Neuron (in vitro differentiated cells): ENCODE data around the gene TEX19.

Experiments
- H2AFZ ChIP-seq: one replicate; pipeline ENCODE4 v1.6.1; 2013; ENCODE audit warnings: low read depth, mild to moderate bottlenecking, inconsistent platforms, low read length, moderate library complexity
- H3K27me3 ChIP-seq: one replicate; pipeline ENCODE4 v1.6.1; 2013; ENCODE audit warnings: low read length; ENCODE audit not compliant: insufficient read depth
- H3K36me3 ChIP-seq: one replicate; pipeline ENCODE4 v1.6.1; 2013; ENCODE audit warnings: low read length; ENCODE audit not compliant: insufficient read depth
- H3K4me1 ChIP-seq: one replicate; pipeline ENCODE4 v1.6.1; 2013; ENCODE audit warnings: low read length; ENCODE audit not compliant: insufficient read depth
- H3K4me3 ChIP-seq: 2 replicates; pipeline ENCODE4 v1.5.1; 2013; ENCODE audit warnings: mild to moderate bottlenecking, low read length, moderate library complexity
- H3K9me3 ChIP-seq: one replicate; pipeline ENCODE4 v1.6.1; 2013; ENCODE audit warnings: low read length

Gene TEX19

DNA sequence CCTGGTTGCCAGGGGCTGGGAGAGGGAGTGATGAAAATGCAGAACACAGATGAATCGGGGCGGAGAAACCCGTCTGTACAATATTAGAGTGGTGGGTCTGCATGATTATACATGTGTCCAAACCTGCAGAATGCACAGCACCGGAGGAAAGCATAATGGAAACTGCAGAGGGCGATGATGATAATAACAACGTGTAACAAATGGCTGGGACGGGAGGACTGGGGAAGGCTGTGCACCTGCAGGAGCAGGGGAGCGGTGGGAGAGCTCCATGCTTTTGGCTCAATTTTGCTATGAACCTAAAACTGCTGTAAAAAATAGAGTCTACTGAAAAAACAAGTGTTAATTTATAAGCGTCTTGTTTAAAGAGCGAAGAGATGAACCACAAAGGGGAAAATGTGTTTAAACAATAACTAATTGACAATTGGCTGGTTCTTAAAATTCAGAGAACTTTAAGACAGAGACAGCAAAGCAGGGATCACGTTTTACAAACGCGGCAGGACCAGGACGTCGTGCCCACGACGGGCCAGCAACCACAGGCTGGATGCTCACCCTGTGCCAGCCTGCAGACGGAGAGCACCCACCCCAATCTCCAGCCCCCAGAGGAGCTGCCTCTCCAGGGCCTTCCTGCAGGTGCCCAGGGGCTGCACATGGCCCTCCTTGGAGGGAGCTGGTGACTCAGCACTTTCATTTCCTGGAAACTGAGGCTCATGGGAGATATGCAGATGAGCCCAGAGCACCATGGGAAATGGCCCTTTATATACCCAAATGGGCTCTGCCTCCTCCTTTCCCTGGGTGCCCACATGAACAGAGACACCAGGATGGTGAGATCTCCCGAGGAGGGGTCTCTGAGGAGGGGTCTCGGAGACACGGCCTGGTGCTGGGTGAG lies at the start of gene TEX19:
TSS of gene TEX19 (plus strand) at position 783 of the 886 bp plus-strand sequence. CDS start 2,904 bp downstream, outside the sequence.
- Histone ChIP-seq H3K27me3 (no peaks in the 10 kb centered on the region), H3K4me3 (no peak within 1 kb of the TSS), H2AFZ (no peak within 1 kb of the TSS), H3K9me3 (no peaks in the 10 kb centered on the region), H3K4me1 (peaks cover 11% of the 10 kb centered on the region), H3K36me3 (no peaks in the 10 kb centered on the region)

DNA sequence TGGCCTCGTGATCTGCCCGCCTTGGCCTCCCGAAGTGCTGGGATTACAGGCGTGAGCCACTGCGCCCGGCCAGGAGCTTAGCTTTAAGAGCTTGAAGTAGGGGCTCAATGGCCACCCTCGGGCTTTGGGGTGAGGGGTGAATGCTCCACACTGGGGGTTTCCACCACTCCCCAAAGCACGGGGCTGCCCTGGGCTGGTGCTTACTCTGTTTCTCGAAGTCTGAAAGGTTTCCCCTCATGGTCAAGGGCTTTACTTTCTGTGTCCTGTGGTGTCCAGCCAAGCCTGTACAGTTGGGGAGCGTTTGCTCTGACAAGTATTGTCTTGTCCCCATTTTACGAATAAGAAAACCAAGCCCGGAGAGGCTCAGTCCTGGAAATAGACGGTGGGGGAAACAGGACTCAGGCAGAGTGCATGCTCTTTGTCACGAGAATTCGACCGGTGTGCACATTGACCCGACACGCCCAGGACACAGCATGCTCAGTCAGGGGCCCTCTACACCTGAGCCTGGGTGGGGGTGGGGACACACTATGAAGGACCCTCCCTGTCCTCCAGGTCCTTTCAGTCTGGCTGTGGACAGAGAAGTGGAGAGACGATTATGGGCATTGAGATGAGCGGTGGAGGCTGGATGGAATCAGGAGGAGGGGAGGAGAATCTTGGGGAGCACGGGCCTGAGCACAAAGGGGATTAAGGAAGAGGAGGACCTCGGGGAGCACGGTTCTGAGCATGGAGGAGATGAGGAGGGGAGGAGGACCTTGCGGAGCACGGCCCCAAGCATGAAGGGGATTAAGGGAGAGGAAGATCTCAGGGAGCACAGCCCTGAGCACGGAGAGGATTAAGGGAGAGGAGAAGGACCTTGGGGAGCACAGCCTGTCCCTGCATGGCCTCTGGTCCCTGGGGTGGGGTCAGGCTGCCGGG lies 49.1 kb upstream of the TEX19 start:
- no peaks in the 10 kb centered on the region for H3K36me3 ChIP-seq
- H3K4me1 ChIP-seq = peaks cover 3% of the 10 kb centered on the region
- no peaks in the 10 kb centered on the region for H3K9me3 ChIP-seq
- H2AFZ ChIP-seq = no peak overlapping the region
- H3K4me3 ChIP-seq = no peak overlapping the region
- H3K27me3 ChIP-seq = no peaks in the 10 kb centered on the region

DNA sequence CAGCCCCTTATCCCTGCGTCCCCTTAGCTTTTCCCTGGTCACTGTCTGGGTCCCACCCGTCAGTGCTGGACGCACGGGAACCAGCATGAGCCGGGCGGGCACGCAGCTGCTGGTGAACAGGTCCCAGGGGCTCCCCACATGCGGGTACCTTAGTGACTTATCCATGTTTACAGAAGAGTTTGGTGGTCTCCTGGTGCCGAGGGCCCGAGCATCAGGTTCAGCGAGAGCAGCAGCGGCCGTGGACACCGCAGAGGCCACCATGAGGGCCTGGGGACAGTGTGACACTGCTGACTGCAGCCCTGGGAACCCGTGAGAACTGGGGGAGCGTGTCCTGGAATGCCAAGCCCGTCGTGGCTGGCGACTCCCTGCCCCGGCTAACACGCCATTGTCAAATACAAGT lies 48.2 kb upstream of the TEX19 start:
- H3K36me3 ChIP-seq = no peaks in the 10 kb centered on the region
- no peak overlapping the region for H2AFZ ChIP-seq
- H3K27me3 ChIP-seq = peaks cover 5% of the 10 kb centered on the region
- H3K4me1 ChIP-seq = peaks cover 8% of the 10 kb centered on the region
- no peak overlapping the region for H3K4me3 ChIP-seq
- H3K9me3 ChIP-seq = no peaks in the 10 kb centered on the region

GRCh38 chr17:82311971-82312370 lies 47.1 kb upstream of the TEX19 start:
- H3K4me3 ChIP-seq = no peak overlapping the region
- H2AFZ ChIP-seq = no peak overlapping the region
- H3K36me3 ChIP-seq = no peaks in the 10 kb centered on the region
- no peaks in the 10 kb centered on the region for H3K9me3 ChIP-seq
- H3K27me3 ChIP-seq = peaks cover 5% of the 10 kb centered on the region
- peaks cover 19% of the 10 kb centered on the region for H3K4me1 ChIP-seq

GRCh38 chr17:82313195-82314011 lies 45.6 kb upstream of the TEX19 start:
- H3K36me3 ChIP-seq = no peaks in the 10 kb centered on the region
- no peak overlapping the region for H2AFZ ChIP-seq

DNA sequence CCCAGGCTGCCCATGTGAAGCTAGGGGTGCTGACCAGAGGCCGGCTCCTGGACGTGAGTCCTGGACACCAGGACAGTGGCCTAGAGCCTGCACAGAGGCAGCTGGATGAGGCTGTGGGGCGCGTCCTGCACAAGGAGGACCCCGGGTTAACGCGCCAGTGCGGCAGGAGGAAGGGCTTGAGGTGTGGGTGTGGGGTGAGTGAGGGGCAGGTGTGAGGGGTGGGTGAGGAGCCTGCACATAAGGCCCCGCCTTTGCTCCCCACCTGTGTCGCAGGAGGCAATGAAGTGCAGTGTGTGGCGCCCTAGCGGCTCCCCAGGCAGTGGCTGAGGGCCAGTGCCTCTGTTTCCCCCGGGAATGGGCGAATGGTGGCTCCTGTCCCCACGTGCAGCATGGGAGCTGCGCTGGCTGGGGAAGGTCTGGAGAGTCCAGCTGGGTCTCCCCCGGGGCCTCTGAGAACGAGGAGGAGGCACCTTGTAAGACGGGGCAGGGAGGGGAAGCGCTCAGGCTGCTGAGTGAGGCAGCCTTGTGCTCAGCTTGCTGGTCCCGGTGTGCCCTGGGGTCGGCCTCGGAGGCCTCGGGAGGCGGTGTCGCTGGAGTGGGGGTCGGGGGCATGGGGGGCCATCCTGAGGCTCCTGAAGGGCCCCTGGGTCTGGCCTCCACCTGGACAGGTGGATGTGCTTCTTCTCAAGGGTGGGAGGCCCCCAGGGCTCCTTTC lies 44.9 kb upstream of the TEX19 start:
- no peak overlapping the region for H3K4me3 ChIP-seq
- H3K36me3 ChIP-seq = no peaks in the 10 kb centered on the region
- peaks cover 5% of the 10 kb centered on the region for H3K27me3 ChIP-seq
- H3K9me3 ChIP-seq = no peaks in the 10 kb centered on the region
- no peak overlapping the region for H2AFZ ChIP-seq
- H3K4me1 ChIP-seq = peaks cover 19% of the 10 kb centered on the region

More at GRCh38 chr17:82313195-82314011, 45.6 kb upstream of the TEX19 start:
- Histone ChIP-seq H3K4me1 (peaks cover 19% of the 10 kb centered on the region), H3K4me3 (no peak overlapping the region), H3K9me3 (no peaks in the 10 kb centered on the region), H3K27me3 (peaks cover 5% of the 10 kb centered on the region)

DNA sequence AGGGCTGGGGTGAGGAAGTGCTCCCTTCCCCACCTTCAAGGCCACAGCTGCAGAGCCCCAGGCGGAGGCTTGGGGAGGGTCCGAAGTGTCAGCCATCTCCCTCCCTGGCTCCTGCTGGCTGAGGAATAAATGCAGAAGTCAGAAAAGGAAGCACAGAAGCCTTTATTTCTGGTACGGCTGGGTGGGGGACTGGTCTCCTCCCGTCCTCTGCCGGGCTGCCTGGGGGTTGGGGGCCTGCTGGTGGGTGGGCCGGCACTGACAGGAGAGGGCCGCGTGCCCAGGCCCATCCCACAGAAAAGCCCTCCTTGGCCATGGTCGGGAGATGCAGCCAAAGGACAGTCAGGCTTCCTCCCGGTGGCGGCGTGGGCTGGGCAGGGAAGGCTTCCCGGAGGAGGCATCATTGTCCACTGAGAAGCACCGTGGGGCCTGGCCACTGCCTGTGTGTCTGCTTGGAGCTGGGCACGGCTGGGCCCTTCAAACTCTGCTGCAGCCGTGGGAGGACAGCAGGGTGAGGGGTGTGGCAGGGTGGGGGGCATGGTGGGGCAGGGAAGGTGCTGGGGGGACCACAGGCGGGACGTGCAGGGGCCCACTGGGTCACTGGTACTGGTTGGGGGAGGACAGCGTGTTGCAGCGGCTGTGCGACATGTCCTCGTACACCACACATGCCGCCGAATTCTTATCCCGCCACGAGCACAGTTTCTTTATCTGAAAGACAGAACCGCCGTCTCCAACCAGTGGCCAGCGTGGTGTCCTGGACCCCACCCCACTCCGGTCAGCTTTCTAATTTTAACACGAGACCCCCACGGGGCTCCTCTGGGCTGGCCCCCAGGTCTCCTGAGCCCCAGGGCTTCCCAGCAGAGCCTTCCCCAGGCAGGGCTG lies 44.1 kb upstream of the TEX19 start:
- H3K9me3 ChIP-seq = peaks cover 5% of the 10 kb centered on the region
- peaks cover 19% of the 10 kb centered on the region for H3K4me1 ChIP-seq
- no peak overlapping the region for H2AFZ ChIP-seq
- H3K36me3 ChIP-seq = no peaks in the 10 kb centered on the region
- H3K4me3 ChIP-seq = no peak overlapping the region
- peaks cover 5% of the 10 kb centered on the region for H3K27me3 ChIP-seq

DNA sequence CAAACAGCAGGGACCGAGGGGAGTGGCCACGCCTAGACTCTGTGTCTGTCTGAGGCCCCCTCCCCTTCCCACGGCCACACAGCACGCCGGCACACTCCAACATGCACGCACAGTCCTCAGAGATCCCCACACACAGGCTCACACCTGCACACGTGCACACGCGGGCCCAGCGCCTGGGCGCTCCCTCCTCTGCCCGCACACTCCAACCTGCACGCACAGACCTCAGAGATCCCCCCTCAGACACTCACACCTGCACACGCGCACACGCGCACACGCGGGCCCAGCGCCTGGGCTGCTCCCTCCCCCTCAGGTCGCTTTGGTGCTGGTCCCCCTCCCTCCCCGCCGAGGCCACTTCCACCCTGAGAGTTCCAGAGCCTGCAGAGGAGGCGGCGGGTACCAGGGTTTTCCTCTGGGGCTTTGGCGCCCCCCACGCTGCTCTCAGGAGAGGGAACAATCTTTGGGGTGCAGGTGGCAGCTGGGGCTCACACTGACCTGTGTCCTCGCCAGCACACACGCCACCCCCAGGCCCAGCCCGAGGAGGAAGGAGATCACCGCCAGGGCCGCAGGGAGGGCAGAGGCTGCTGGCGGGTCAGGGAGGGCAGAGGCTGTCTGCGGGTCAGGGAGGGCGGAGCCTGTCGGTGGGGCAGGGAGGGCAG lies 43.2 kb upstream of the TEX19 start:
- H2AFZ ChIP-seq = no peak overlapping the region
- H3K27me3 ChIP-seq = peaks cover 5% of the 10 kb centered on the region
- H3K9me3 ChIP-seq = peaks cover 5% of the 10 kb centered on the region
- H3K4me1 ChIP-seq = peaks cover 19% of the 10 kb centered on the region
- H3K4me3 ChIP-seq = no peak overlapping the region
- H3K36me3 ChIP-seq = no peaks in the 10 kb centered on the region

DNA sequence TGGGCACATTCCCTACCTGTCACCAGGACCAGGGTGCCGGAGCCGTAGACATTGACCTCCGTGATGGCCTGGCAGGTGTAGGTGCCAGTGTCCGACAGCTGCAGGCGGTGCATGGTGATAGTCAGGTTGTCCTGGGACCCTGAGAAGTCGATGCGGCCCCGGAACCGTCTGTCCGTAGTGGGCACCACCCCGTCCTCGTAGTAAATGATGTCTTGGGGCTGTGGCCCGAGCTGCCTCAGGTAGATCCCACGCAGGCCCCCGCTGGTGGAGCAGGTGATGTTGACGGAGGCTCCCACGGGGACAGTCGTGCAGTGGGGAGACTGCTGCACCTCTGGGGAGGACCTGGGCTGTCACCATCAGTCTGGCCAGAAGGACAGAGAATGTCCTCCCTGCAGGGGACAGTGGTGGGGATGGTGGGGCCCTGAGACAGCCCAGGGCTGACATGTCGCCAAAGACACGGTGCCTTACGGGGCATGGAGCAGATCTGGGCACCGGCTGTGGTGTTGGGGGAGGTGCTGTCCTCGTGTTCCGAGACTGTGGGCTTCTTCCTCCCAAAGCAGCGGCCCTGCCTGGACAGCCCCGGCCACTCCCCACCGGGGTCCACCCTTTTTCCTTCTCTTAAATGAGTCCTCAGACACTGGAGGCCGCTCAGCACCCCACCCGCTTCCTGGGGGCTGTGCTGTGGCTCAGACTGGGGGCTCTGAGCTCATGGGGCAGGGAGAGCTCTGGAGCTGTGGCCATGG lies 42.2 kb upstream of the TEX19 start:
- peaks cover 5% of the 10 kb centered on the region for H3K9me3 ChIP-seq
- H3K4me1 ChIP-seq = peaks cover 19% of the 10 kb centered on the region
- H2AFZ ChIP-seq = no peak overlapping the region
- H3K4me3 ChIP-seq = no peak overlapping the region
- H3K36me3 ChIP-seq = no peaks in the 10 kb centered on the region
- H3K27me3 ChIP-seq = peaks cover 9% of the 10 kb centered on the region

GRCh38 chr17:82317394-82318168 lies 41.5 kb upstream of the TEX19 start, which contains the start of gene CD7:
Gene CD7, minus strand, starts transcription at chr17:82317608. Its CDS starts 113 bp downstream, at chr17:82317495.
- Histone ChIP-seq H3K4me3 (no peak within 1 kb of the TSS), H3K36me3 (no peaks in the 10 kb centered on the region), H3K9me3 (peaks cover 5% of the 10 kb centered on the region), H3K4me1 (peaks cover 19% of the 10 kb centered on the region), H3K27me3 (peaks cover 15% of the 10 kb centered on the region), H2AFZ (no peak within 1 kb of the TSS)
